Measurements from ENCODE around the gene SLC47A1.
"Not testable (repeated sequence)": the region's sequence is repeated elsewhere in the genome, so short reads cannot be mapped to it uniquely, and the experiment has no call there.

Gene SLC47A1

DNA sequence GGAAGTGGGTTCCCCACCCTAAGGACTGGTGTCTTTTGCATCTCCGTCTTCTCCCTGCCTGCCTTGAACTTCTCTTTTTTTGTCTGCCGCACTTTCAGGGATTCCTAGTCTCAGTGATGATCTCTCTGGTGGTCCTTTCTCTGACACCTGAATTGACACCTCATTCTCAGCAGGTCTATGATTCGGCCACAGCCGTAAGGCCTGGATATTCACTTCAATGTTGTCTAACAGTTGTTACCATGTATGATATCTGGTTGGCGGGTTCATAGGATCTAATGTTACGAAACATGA is 25.1 kb upstream of the SLC47A1 start:
- FAIRE-seq: no peak
- no peak for TF ChIP-seq CTCF (IDR thresholded peaks at IDR 0.05; ENCODE audit: insufficient read depth, missing control alignments)

GRCh38 chr17:19509281-19509852 is 24.3 kb upstream of the SLC47A1 start:
- DNase-seq (ENCODE audit: insufficient read length, low spot score); FAIRE-seq: not testable (repeated sequence)

More for the DNA sequence above, 25.1 kb upstream of the SLC47A1 start:
- no peak for DNase-seq (ENCODE audit: insufficient read length, low spot score)

- TF ChIP-seq CTCF (IDR thresholded peaks at IDR 0.05; ENCODE audit: insufficient read depth, missing control alignments): no peak
- DNase-seq (ENCODE audit: insufficient read length, low spot score) (no peak), FAIRE-seq (no peak)
Measured at GRCh38 chr17:19510903-19511302, 22.8 kb upstream of the SLC47A1 start.

DNA sequence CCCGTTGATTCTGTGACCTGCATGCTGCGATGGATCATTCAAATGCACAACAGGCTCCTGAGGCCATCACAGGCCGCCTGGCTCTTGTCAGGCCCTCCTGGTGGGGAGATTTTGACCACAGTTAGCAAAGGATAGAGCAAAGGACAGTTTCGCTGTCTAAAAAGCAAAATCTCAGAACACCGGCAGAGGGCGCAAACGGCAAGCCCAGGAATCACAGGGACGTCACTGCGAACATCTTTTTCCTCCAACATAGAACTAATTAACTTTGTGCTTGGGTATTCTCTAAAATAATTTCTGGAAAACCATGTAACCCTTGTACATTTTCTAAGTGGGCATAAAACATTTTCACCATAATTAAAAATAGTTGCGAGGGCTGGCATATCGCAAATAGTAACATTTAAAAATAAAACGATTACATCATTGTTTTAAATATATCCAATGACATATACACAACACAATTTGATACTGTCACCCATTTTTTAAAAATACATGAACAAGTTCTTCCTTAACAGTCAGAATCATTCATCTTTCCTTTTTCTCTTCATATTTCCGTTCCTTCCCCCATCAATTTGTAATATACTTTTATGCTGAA is 19.7 kb upstream of the SLC47A1 start:
- peak; percentile 58 for TF ChIP-seq CTCF (IDR thresholded peaks at IDR 0.05; ENCODE audit: insufficient read depth, missing control alignments)
- DNase-seq (ENCODE audit: insufficient read length, low spot score) (no peak), FAIRE-seq (peak; percentile 81)

- FAIRE-seq (no peak), DNase-seq (ENCODE audit: insufficient read length, low spot score) (no peak)
- no peak for TF ChIP-seq CTCF (IDR thresholded peaks at IDR 0.05; ENCODE audit: insufficient read depth, missing control alignments)
Measured at GRCh38 chr17:19517699-19518098, 16.0 kb upstream of the SLC47A1 start.

GRCh38 chr17:19519388-19520291 is 14.0 kb upstream of the SLC47A1 start:
- FAIRE-seq; DNase-seq (ENCODE audit: insufficient read length, low spot score): not testable (repeated sequence)

- DNase-seq (ENCODE audit: insufficient read length, low spot score): no peak
- TF ChIP-seq CTCF (IDR thresholded peaks at IDR 0.05; ENCODE audit: insufficient read depth, missing control alignments): no peak
- no peak for FAIRE-seq
Measured at GRCh38 chr17:19520641-19521040, 13.0 kb upstream of the SLC47A1 start.

GRCh38 chr17:19523690-19524089 is 10.0 kb upstream of the SLC47A1 start:
- DNase-seq (ENCODE audit: insufficient read length, low spot score) (no peak), FAIRE-seq (no peak)
- TF ChIP-seq CTCF (IDR thresholded peaks at IDR 0.05; ENCODE audit: insufficient read depth, missing control alignments): no peak

DNA sequence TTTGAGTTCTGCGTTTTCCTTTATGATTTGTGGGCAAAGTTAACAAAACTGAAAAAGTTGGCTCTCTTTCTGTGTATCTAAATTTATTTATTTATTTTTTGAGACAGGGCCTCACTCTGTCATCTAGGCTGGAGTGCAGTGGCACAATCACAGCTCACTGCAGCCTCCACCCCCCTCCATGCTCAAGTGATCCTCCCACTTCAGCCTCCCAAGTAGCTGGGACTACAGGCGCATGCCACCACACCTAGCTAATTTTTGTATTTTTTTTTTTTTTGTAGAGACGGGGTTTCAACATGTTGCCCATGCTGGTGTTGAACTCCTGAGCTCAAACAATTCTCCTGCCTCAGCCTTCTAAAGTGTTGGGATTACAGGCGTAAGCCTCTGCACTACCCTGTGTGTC is 6.7 kb upstream of the SLC47A1 start:
- not testable (repeated sequence) for FAIRE-seq; DNase-seq (ENCODE audit: insufficient read length, low spot score)

Measured in D721Med (cell line).